Stimulated activated CD8-positive, alpha-beta memory T cell treated with anti-CD3 and anti-CD28 coated beads, Interleukin-7, amount 100 ng/mL, for 1 hour (primary cell): ENCODE data around the gene PTPN7.
A peak's percentile ranks its signal among the peaks of the same experiment; 100 is the strongest.
"Not testable (repeated sequence)": the region's sequence is repeated elsewhere in the genome, so short reads cannot be mapped to it uniquely, and the experiment has no call there.

ENCODE experiments used
- DNase-seq, 2 donors: peaks; one replicate each; pipeline ENCODE4 v3.0.0-alpha.2; 2020; ENCODE audit warnings: low read depth in 2 of 2

PTPN7 gene

DNA sequence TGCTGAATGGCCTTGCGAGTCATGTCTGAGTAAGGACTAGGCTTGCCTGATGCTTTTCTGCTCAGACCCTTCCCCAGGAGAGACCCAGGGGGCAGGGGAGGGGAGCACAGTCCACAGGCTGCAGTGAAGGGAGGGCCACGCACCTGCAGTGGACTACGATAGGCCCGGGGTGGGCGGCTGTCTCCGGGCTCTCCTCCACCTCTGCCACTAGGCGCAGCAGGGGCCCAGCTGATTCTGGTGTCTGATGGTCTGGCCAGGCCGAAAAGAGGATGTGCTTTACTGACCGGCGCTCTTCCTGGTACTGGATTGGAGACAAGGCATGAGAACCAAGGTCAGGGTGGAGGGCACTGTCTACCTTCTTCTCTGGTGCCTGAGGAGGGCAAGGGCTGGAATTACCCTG, 8.0 kb downstream of the PTPN7 start:
- DNase-seq: no peak

DNA sequence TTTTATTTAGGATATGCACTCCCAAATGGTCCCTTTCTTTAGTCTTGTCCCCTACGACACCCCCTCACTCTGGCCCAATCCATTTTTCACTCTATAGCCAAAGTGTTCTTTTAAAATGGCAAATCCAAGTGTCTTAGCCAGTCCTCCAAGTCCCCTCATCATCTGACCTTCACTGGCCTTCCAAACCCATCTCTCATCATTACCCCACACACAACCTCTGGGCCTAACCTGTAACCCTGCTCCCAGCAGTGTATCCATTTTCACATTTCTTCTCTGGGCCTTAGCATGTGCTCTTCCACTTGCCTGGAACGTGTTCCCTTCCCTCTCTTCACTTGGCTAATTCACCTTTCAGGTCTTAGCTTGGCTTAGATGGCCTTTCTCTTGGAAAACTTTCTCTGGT, 9.4 kb downstream of the PTPN7 start:
- no peak for DNase-seq

DNA sequence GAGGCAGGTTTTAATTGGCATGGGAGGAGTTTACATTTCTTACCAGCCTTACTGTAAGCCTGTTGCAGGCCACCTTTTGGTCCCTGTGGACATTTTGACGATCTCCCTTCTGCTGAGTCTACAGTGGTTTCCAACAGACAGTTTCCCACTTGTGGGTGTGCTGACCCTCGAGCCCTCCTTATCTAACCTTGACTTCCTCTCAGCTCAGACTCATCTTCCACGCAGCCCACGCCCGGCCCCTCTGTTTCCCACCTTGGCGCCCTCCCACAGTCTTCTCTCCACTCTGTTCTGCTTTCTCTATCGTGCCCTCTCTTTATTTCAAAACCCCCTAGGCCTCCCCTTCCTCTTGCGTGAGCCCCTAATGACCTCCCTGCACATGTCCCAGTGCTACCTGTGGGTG, 9.8 kb downstream of the PTPN7 start:
- DNase-seq: no peak

- DNase-seq: no peak
Measured at GRCh38 chr1:202150187-202150586, 10.2 kb downstream of the PTPN7 start.

GRCh38 chr1:202149566-202149965, 10.8 kb downstream of the PTPN7 start:
- no peak for DNase-seq

DNA sequence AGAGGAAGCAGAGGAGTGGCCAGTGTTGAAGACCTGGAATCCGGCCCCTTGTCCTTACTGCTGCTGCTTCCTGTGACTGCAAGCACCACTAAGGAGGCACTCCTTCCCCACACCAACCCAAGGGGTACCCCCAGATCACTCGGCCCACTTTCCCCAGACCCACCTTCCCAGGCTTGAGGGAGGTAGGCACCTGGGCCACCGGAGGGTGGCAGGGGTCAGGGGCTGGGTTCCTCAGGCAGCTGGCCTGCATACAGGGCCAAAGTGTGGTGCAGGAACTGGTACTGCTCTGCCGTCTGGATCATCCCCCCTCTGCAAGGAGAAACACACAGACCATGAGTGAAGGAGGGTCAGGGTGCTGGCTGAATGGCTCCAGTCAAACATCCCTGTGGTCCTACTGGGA, 12.0 kb downstream of the PTPN7 start:
- no peak for DNase-seq

GRCh38 chr1:202146993-202147392, 13.4 kb downstream of the PTPN7 start:
- DNase-seq: no peak

- no peak for DNase-seq
Measured at GRCh38 chr1:202146279-202146678, 14.1 kb downstream of the PTPN7 start.

DNA sequence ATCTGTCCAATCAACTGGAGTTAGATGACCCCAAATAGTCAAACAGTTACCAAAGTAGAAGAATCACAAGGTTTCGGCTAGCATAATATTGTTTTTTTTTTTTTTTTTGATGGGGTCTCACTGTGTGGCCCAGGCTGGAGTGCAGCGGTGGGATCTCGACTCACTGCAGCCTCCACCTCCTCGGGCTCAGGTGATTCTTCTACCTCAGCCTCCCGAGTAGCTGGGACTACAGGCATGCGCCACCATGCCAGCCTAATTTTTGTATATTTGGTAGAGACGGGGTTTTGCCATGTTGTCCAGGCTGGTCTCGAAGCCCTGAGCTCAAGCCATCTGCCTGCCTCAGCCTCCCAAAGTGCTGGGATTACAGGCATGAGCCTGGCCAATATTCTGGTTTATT, 14.7 kb downstream of the PTPN7 start:
- DNase-seq: not testable (repeated sequence)

DNA sequence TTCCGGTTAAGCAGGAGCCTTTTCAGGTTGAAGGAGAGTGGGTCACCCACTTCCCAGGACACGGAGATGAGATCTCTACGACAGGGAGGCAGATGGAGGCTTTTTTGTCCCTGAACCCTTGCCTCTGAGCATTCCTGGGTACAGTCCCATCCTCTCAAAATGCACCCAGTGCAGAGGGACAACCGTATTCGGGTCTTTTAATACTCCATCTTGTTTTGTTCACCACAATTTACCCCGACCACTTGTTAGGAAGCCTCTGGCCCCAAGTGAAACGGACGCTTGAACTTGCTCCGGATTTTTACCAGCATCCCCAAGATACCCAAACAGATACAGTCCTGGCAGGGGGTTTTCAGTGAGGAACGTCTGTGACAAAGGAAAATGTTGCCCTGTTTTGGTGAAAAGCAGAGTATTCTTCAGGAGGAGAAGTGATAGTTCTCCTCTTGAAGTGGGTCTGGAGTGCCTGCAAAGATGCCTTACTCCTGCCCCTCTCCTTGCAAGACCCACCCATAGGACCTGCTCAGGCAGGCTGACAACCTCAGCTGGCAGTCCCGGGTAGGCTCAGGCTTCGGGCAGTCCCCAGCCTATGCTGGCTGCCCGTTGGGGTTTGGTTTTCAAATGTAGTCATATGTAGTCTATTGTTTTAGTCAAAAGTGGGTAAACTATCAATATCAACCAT, 15.2 kb downstream of the PTPN7 start:
- no peak for DNase-seq

DNA sequence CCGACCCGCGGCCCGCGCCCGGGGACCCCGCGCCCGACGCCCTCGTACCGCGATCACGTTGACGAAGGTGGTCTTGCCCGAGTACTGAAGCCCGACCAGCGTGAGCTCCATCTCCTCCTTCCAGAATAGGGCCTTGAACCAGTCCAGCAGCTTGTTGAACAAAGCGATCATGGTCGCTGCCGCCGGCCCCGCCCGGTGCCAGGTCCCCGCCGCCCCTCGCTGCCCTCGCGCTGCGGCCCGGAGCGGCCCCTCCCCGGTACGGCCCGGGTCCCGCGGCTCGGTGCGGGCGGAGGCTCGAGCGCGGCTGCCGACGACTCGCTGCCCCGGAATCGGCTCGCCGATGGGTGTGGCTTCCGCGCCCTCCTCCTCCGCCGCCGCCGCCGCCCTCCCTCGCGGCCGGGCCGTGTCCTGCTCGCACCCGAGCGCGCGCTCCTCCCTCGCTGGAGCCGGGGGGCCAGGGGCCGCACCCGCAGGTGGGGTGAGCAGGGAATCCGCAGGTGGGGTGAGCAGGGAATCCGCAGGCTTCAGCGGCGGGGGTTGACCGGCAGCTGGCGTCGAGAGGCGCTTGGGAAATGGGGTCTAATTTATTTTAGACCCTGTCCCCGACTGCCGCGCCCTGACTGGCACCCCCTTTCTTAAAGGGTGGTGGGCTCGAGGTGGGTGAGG, 15.9 kb downstream of the PTPN7 start, which contains the start of gene ARL8A:
TSS of gene ARL8A (minus strand) at position 336 of the 666 bp plus-strand sequence. CDS start at position 171, 165 bp downstream.
- peak; percentile 41 for DNase-seq

DNA sequence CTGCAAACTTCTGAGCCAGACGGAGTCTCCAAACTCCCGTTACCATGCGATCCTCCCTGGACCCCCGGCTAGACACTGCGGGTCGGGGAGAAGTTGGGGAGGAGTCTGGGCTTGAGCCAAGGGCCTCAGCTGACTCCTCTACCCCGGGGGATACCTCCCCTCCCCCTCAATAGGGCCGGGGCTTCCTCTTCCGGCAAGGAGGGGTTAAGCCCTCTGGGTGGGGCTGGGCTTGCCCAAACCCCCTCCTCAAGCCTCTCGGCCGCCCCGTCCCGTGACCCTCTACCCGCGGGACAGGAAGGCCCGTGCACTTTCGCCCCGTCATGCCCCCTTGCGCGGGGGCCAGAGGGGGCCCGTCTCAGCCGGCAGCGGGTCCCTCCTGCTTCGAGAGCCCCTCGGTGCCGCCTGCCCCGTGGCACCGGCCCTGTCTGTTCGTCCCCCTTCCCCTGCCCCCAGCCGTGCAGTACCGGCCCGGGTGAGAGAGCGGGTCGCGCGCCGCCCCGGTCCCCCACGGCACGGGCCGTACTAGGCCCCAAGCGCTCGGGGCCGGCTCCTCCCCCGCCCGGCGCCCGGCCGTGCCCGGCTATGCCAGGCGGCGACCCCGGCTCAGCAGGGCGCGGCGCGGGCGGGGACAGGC, 16.5 kb downstream of the PTPN7 start:
- DNase-seq: no peak

DNA sequence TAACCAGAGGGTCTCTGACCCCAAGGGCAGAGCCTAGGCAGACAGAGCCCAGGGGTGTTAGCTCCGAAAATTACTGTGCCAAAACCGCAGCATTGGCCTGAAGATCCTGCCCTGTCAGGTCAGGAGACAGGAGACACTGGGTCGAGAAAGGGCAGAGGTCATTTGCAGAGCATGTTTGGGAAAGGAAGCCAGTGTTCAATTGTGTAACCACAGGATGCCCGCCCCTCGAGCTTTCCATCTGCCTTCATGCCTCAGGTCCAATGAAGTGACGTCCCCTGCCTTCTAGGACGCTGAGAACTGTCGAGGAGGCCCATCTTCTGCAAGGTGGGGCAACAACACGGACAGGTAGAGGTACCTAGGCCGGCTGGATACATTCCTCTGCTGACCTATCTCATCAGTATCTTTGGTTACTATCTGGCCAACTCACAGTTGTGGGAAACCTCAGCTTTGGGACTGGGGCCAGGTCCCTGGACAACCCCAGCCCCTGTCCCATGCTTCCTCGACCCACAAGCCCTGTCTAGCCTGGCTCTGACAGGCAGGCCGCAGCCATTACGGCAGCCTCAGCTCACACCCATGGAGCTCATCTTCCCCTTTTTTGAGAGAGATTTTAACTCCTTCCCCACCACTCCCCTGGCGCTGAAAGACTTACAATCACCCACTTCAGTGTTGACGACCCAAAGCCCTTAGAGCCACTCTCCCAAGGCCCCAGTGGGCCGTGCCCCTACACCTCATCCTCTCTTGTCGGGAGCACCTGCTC, 17.2 kb downstream of the PTPN7 start:
- DNase-seq: no peak

DNA sequence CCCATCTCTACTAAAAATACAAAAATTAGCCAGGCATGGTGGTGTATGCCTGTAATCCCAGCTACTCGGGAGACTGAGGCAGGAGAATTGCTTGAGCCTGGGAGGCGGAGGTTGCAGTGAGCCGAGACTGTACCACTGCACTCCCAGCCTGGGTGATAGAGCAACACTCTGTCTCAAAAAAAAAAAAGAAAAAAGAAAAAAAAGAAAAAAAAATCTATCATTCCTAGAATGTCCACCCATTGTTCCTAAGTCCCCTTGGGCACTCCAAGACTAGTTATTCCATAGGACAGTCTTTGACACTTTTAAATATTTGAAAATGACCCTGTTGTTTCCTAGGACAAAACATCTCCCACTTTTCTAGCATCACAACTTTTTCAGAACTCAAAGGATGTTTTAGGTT, 18.9 kb downstream of the PTPN7 start:
- not testable (repeated sequence) for DNase-seq

DNA sequence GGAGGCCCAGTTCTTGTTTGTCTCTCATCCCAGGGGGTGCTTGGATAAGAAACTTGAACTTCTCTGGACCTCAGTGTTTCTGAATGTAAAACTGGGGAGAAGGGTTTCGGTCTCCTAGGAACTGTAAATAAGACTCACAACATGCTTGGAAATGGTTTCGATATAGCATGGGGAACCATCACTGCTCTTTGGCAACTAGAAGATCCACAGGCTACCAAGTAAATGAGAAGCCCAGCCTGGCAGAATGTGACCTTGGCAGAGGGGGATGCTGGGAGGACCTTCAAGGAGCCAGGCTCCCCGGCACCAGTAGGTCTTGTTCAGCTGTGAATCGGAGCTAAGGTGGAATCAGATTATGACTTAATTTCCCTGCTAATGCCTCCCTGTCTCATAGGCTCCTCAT, 19.6 kb downstream of the PTPN7 start:
- DNase-seq: no peak

DNA sequence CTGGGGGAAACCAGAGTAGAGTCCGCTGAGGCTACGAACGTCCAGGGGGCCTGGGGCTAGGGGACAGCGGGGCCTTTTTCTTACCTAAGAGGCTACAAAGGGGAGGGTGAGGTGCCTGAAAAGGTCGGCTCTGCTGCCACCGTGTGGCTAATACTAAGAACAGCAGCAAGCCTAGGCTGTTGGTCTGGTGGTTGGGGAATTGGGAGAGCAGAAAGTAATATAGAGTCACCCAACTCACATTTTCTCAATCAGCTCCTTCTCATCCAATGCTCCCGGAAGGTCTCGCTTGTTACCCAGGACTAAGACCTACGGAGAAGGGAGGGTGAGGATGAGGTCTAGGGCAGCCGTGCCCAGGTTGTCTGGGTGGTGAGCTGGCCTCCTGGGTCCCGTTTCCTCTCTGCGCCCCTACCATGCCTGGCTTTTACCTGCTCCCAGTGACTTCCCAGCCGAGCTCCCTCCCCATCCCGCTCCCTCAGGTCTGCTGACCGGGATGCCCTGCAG, 25.1 kb downstream of the PTPN7 start:
- peak in 1 of 2 donors; percentile 22 for DNase-seq

GRCh38 chr1:202134645-202135172, 25.7 kb downstream of the PTPN7 start:
- no peak for DNase-seq

DNA sequence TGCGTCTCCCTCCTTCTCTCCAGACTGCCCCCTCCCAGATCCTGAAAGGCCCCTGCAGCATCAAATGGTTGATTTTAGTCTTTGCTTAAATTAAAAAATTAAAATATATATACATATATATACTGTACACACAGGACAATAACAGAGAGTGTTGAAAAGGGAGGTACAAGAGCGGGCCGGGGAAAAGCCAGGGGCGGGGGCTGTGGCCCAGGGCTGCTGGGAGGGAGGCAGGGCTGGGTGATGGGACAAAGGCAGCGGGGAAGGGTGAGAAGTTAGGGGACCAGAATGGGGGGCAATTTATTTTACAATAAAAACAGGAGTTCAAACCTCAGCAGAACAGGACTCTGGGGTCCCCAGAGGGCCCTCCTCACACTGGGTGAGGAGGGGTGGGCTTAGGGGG, 26.4 kb downstream of the PTPN7 start:
- DNase-seq: no peak

DNA sequence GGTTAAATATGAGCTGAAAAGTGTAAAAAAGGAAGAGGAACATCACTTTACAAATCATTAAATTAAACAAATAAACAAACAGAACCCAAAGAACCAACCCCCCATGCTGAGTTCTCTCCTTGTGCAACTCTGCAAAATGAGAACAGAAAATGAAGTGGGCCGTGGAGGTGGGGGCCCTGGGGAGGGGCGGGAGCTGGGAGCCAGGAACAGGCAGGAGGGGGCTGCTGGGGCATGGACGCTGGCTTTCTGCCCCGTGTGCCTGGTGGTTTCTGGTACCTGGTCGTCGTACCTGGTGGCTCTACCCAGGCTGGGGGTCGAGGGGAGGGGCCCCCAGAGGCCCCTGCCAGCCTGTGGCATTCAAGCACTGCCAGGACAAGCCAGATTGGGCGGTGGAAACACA, 26.9 kb downstream of the PTPN7 start:
- DNase-seq: no peak

GRCh38 chr1:202133001-202133400, 27.4 kb downstream of the PTPN7 start:
- no peak for DNase-seq

DNA sequence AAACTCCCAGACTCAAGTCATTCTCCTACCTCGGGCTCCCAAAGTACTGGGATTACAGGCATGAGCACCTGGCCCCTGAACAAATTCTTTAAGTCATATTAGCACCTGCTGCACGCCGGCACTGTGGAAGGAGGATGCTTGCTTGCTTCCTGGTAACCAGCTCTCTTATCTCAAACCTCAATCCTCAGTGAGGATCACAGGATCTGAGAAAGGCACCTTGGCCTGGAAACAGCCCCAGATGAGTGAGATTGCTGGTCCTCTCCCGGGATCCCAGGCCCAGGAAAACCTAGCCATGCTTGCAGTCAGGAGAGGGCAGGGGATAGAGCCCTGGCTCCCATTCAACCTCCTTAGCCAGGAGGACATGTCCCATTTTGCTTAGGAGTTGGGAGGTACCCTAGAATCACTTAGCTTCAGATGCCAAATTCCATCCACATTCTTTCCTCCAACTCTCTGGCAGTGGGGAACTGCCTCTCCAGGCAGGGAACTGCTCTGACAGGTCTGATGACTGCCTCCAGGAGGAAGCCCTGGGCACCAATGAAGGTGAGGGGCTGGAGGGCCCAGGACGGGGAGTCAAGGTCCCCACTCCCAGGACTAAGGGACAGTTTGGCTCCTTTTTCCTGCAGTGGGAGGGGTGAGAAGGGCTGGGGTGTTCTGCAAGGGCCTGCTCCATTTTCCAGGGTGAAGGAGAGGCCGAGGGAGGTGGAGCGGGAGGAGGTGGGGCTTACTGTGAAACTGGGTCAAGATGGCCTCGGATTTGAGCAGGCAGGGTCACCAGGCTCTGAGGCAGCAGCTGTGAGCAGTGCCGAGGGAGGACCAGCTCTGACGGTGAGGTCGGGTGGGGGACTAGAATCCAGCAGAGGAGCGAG, 28.2 kb downstream of the PTPN7 start:
- no peak for DNase-seq
